NB4 (cell line): ENCODE measurements around the gene IL32.

ENCODE experiments used
- POLR2A ChIP-seq: IDR thresholded peaks from 2 replicates; pipeline ENCODE4 v1.6.1; 2011; ENCODE audit warnings: mild to moderate bottlenecking; ENCODE audit not compliant: insufficient read length; ENCODE audit errors: extremely low read depth
- TF ChIP-seq, protein P1 (sequence below): IDR thresholded peaks from one replicate; pipeline ENCODE4 v1.5.1; 2012; ENCODE audit warnings: low read depth, low read length

DNA sequence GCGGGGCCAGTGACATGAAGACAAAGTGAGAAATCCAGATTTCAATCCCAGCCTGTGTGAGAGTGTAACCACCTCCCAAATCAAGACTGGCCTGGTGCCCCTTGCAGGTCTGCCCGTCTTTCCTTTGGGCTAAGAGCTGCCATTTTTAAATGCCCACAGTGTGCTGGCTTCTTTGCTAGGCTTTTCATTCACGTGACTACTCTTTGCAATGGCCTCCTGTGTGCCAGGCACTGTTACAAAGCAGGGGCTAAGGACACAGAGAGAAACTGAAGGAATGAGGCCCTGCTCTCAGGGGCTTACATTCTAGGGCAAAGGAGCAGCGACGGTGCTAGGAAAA is 33.9 kb downstream of the IL32 start:
- TF ChIP-seq, protein P1, sequence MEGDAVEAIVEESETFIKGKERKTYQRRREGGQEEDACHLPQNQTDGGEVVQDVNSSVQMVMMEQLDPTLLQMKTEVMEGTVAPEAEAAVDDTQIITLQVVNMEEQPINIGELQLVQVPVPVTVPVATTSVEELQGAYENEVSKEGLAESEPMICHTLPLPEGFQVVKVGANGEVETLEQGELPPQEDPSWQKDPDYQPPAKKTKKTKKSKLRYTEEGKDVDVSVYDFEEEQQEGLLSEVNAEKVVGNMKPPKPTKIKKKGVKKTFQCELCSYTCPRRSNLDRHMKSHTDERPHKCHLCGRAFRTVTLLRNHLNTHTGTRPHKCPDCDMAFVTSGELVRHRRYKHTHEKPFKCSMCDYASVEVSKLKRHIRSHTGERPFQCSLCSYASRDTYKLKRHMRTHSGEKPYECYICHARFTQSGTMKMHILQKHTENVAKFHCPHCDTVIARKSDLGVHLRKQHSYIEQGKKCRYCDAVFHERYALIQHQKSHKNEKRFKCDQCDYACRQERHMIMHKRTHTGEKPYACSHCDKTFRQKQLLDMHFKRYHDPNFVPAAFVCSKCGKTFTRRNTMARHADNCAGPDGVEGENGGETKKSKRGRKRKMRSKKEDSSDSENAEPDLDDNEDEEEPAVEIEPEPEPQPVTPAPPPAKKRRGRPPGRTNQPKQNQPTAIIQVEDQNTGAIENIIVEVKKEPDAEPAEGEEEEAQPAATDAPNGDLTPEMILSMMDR = no peak
- TF ChIP-seq POLR2A = no peak
